ENCODE data around the gene KMT2B.
A peak's percentile ranks its signal among the peaks of the same experiment; 100 is the strongest.
"Not testable (repeated sequence)": the region's sequence is repeated elsewhere in the genome, so short reads cannot be mapped to it uniquely, and the experiment has no call there.

Gene KMT2B

GRCh38 chr19:35717665-35718344, at the start of gene KMT2B:
Gene KMT2B (plus strand): TSS chr19:35718003. CDS start chr19:35718019, 16 bp downstream.
- peak; percentile 97 for DNase-seq (ENCODE audit: low read depth)

DNA sequence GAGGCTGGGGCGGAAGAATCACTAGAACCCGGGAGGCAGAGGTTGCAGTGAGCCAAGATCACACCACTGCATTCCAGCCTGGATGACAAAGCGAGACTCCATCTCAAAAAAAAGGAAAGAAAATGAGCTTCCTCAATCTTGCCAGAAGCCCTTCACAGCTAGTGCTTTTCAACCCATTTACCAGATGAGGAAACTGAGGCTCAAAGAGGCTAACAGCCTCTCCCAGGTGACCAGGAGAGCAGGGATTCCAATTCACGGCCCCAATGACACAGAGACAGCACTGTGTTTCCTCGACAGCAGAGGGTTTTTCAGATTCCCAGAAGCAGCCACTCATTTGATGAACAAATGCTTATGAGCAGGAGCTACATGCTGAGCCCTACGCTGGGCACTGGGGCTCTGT, 48.2 kb upstream of the KMT2B start:
- no peak for DNase-seq (ENCODE audit: low read depth)

- DNase-seq (ENCODE audit: low read depth) = no peak
Measured at GRCh38 chr19:35669974-35670373, 47.8 kb upstream of the KMT2B start.

GRCh38 chr19:35670686-35671085, 47.1 kb upstream of the KMT2B start:
- no peak for DNase-seq (ENCODE audit: low read depth)

GRCh38 chr19:35671818-35672217, 46.0 kb upstream of the KMT2B start:
- DNase-seq (ENCODE audit: low read depth) = no peak

GRCh38 chr19:35673121-35673804, 44.5 kb upstream of the KMT2B start:
- peak; percentile 50 for DNase-seq (ENCODE audit: low read depth)

DNA sequence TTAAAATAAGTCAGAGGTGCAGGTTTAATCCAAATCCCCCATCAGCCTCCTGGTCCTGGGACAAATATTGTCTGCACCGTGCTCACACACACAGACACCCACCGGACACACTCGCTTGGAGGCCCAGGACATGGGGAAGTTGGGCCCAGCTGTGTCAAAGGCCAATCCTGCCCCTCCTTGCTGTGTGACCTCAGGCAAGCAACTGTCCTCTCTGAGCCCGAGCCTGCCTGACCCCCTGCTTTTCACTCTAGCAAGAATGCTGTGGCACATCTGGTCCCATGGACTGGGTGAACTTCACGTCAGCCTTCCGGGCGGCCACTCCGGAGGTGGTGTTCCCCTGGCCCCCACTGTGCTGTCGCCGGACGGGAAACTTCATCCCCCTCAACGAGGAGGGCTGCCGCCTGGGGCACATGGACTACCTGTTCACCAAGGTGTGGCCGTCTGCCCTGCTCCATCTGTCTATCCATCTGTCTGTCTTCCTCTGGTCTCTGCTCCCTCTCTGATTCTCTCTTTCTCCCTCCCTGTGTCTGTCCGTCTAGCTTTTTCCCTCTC, 42.1 kb upstream of the KMT2B start:
- no peak for DNase-seq (ENCODE audit: low read depth)

GRCh38 chr19:35689836-35690235, 28.0 kb upstream of the KMT2B start:
- DNase-seq (ENCODE audit: low read depth) = no peak

DNA sequence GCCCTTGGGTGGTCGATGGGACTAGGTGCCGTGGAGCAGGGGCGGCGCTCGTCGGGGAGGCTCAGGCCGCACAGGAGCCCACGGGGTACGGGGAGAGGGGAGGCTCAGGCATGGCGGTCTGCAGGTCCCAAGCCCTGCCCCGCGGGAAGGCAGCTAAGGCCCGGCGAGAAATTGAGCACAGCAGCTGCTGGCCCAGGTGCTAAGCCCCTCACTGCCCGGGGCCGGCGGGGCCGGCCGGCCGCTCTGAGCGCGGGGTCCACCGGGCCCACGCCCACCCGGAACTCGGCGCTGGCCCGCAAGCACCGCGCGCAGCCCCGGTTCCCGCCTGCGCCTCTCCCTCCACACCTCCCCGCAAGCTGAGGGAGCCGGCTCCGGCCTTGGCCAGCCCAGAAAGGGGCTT, 26.7 kb upstream of the KMT2B start:
- not testable (repeated sequence) for DNase-seq (ENCODE audit: low read depth)

GRCh38 chr19:35692010-35692409, 25.8 kb upstream of the KMT2B start:
- DNase-seq (ENCODE audit: low read depth) = no peak

DNA sequence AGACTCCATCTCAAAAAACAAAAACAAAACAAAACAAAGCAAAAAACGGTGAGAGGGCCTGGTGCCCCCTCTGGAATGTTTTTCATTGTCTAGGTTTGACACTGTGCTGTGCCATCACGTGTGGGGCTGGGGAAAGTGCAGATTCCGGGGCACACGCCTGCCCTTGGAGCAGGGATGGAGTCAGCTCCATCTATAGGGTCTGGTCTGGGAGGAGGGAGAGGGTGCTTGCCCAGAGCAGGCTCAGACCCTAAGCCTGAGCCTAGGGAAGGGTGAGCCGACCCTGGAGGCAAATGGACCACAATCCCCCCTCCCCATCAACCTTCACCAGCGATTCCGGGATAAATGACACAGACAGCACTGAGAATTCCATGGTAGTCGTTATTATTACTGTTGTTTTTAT, 24.4 kb upstream of the KMT2B start:
- no peak for DNase-seq (ENCODE audit: low read depth)

DNA sequence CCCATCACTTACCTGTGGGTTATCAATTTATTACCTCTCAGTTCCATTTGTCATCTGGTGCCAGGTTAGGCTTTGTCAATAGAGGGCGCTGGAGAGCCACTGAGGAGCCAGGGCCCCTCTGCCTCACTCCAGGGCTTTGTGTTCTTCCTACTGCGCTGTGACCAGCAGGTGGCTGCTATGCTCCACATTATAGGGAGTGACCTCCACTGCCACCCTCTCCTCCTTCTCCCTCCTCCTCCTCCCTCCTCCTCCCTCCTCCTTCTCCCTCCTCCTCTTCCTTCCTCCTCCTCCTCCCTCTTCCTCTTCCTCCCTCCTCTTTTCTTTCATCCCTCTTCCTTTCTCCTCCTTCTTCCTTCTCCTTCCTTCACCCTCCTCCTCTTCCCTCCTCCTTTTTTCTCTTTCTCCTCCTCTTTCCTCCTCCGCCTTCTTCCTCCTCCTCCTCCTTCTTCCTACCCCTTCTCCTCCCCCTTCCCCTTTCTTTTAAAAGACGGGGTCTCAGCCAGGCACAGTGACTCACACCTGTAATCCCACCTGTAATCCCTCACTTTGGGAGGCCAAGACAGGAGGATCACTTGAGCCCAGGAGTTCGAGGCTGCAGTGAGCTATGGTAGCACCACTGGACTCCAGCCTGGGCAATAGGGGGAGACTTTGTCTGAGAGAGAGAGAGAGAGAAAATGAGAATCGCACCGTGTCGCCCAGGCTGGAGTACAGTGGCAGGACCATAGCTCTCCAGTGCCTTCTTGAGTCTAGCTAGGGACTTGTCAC, 23.8 kb upstream of the KMT2B start:
- DNase-seq (ENCODE audit: low read depth) = peak; percentile 85

DNA sequence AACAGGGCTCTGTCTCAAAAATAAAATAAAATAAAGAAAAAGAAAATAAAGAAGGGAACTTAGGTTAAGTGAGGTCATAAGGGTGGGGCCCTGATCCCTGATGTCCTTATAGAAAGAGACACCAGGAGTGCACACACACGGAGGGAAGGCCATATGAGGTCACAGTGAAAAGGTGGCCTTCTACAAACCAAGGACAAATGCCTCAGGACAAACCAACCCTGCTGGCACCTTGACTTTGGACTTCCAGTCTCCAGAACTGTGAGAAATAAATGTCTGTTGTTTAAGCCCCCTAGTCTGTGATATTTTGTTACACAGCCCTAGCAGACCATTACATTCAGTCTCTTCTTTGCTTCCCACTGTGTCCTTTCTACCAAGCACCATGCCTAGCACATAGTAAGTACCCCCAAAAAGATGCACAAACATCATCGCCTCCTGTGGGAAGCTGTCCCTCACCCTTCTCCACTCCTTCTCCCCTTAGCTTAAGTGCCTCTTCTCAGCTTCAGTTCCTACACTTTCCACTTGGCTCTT, 21.8 kb upstream of the KMT2B start:
- no peak for DNase-seq (ENCODE audit: low read depth)

DNA sequence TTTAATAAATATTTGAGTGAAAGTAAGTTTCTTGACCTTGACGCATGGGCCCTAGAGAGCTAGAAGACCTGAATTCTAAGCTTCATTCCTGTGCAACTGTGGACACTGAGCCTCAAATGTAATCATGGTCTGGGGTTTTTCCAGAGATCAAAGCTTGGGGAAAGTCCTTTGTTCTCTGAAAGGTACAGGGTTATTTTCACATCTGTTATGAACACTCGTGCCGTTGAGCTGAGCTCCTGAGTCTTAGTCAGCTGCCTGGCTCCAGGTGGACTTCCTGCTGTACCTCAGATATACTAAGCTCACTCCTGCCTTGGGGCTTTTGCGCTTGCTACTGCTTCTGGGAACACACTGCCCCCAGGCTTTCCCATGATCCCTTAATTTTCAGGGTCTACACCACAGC, 21.0 kb upstream of the KMT2B start:
- DNase-seq (ENCODE audit: low read depth) = no peak

DNA sequence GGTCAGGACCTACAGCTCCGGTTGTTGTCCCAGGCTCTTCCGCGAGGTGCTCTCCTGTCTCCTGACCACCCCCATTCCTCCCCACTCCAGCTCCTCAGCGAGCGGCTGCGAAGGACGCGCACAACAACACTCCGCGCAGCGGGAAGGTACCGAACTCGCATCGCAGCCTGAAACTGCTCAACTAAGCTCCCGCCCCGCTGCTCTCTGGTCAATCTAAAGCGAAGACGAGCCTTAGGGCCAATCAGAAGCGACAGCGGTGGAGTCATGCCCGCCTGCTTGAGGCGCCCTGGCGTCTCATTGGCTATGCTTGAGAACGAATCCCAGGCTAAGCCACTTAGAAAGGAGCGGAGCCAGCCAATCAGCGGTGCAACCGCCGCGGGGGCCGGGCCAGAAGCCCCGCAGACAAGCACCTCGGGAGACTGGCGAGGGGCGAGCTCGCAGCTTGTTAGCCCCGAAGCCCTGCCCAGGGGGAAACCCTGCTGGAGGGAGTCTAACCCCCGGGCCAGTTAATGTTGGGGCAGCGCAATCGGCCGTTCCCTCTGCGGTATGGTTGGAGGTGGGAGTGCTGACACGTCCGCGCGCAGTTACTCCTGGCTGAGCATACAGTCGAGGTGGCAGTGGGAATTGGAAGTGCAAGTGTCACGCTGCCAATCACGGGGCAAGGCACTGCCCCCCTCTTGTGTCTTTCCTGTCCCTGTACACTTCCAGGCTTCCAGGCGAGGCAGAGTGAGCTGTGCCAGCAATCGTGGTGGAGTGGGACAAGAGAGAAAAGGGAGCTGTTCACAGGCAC, 15.4 kb upstream of the KMT2B start:
- DNase-seq (ENCODE audit: low read depth) = peak; percentile 89

- DNase-seq (ENCODE audit: low read depth) = no peak
Measured at GRCh38 chr19:35703343-35703742, 14.5 kb upstream of the KMT2B start.

DNA sequence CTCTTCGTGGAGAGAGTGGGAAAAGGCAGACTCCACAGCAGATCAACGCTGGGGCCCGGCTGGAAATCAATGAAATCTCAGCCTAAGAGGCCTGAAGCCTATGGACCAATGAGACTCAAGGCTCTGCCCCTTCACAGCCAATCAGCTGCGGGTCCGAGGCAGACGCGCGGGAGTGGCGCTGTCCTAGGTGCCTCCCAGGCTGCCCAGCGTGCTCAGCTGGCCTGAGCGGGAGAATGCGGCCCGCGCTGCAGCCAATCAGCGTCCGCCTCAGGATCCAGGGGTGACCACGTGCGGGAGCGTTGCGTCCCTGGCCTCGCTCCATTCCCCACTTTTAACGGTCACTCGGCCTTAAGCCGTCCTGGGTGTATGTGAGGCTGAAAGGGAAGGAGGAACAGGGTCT, 13.6 kb upstream of the KMT2B start, which contains the start of gene ZBTB32:
Gene ZBTB32, plus strand, starts transcription at position 341 of the 400 bp plus-strand sequence. CDS start 10,069 bp downstream, outside the sequence.
- DNase-seq (ENCODE audit: low read depth) = no peak

DNA sequence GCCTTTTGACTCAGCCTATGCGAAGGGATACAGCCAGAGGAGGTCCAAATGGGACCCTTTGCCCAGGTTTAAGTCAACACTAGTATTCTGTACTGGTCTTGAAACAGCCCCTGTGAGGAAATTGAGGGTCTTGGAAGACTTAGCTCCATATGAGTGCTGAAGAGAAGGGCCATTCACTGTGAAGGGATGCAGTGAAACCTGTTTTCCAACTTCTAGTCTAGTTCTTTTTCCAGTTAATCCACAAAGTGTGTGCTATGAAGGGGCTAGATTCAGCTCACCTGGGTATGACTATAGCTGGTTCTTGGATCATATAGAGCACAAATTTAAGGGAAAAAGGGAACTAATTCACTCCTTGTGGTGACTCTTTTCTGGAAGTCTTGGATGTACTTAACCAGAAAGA, 9.4 kb upstream of the KMT2B start:
- DNase-seq (ENCODE audit: low read depth) = no peak

DNA sequence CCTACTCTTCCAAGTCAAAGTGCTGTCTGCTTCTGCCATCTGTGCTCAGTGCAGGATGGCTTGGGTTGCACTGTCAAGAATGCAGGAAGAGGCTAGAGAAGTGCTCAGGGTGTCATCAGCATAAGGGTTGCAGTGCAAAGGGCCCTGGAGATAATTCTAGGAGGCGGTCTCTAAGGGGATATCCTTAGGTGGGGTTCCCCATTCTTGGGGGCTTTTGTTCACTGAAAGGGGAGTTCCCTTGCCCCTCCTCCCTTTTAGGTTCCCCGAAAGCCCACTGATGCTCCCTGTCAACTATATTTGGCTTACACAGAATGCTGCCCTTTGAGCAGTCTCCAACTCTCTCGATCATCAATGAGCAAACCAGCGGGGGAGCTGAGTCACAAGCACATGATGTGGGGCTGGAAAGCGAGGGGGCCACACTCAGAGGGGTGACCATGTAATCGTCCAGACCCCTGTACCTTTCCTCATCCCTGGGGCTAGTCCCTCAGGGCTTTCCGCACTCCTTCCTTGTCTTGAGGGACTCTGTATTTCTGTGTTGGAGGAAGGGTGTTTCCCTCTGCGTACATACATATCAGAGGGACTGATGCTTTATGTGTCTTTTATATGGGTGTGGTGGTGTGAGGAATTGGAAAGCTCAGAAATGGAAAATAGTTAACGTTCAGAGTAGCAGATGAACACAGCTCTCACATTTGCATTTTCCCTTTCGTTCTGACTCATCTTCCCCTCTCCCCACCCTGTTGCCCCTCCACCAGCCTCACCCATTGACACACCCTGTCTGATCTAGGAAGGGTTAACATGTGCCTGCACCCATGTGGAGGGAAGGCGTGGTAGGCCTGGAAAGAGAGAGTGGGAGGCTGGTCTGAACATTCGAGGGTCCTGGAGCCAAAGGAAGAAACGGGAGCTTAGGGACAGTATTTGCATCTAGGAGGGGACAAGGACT, 6.7 kb upstream of the KMT2B start:
- peak; percentile 67 for DNase-seq (ENCODE audit: low read depth)
